KBM-7 (cell line): Measurements from ENCODE around the gene COX6A1.

ENCODE experiments used
- DNase-seq: peaks from one replicate; pipeline ENCODE4 v3.0.0-alpha.2; 2015
- in situ Hi-C: fragments of 300-500 bp; cut with MboI; formaldehyde crosslinking; loops from 2 replicates; pipeline ENCODE4 v1.14.3; 2020; ENCODE audit warnings: low sequenced_read_pairs, low pct_unique_long_range_greater_than_20kb, mixed read lengths

COX6A1 gene

DNA sequence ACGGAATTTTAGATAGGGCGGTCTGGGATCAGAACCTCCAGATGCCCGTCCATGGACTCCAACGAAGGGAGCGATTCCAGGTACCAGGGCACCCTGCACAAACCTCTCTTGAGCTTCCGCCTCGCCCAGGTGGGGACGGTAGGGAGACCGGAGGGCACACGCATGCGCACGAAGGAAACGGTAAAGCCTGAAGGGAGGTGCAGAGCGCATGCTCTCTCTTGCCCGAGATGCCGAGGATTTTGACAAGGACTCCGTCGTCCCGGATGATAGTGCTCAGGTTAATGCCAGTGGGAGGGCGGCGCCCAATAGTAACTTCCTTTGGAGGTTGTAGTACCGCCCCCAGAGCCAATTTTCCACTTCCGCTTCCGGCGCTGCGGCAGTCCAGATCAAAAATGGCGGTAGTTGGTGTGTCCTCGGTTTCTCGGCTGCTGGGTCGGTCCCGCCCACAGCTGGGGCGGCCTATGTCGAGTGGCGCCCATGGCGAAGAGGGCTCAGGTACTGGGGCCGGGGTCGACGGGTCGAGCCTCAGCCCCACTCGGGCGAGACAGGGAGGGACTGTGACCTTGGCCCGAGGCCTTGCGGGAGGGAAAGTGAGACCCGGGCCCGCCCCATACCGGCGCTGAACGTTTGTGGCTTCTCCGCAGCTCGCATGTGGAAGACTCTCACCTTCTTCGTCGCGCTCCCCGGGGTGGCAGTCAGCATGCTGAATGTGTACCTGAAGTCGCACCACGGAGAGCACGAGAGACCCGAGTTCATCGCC is at the start of gene COX6A1:
Gene COX6A1, plus strand, starts transcription at position 379 of the 760 bp plus-strand sequence. Its CDS starts 14 bp downstream, at position 393.
- in situ Hi-C loops: no loop called here
- DNase-seq: peak; percentile 96

- in situ Hi-C loops: no loop called here
- DNase-seq: no peak
Measured at GRCh38 chr12:120388691-120389481, 49.0 kb upstream of the COX6A1 start.

- in situ Hi-C loops: no loop called here
- DNase-seq: no peak
Measured at GRCh38 chr12:120390540-120391120, 47.3 kb upstream of the COX6A1 start.

GRCh38 chr12:120394483-120395367 is 43.2 kb upstream of the COX6A1 start:
- no peak for DNase-seq
- in situ Hi-C loops: no loop called here

GRCh38 chr12:120397824-120398540 is 39.9 kb upstream of the COX6A1 start:
- in situ Hi-C loops: no loop called here
- no peak for DNase-seq

DNA sequence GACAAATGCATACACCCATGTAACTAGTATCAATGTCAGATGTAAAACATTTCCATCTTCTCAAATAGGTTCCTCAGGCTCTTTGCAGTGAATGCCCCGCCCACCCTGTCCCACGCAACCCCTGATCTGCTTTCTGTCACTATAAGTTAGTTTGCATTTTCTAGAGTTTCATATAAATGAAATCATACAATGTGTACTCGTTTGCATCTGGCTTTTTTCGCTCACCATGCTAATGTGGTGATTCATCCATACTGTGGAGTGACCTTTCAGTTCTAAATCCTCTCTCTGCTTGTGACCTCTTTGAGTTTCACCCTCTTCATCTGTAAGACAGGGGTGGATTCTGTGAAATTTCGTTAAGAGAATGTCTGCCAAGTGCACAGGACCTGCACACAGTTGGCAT is 38.4 kb upstream of the COX6A1 start:
- in situ Hi-C loops: no loop called here
- no peak for DNase-seq

GRCh38 chr12:120402217-120402616 is 35.7 kb upstream of the COX6A1 start:
- no peak for DNase-seq
- in situ Hi-C loops: no loop called here

GRCh38 chr12:120403869-120404268 is 34.0 kb upstream of the COX6A1 start:
- DNase-seq: no peak
- in situ Hi-C loops: no loop called here

- no peak for DNase-seq
- in situ Hi-C loops: no loop called here
Measured at GRCh38 chr12:120404271-120404670, 33.6 kb upstream of the COX6A1 start.

GRCh38 chr12:120406069-120406468 is 31.8 kb upstream of the COX6A1 start:
- in situ Hi-C loops: no loop called here
- DNase-seq: no peak

DNA sequence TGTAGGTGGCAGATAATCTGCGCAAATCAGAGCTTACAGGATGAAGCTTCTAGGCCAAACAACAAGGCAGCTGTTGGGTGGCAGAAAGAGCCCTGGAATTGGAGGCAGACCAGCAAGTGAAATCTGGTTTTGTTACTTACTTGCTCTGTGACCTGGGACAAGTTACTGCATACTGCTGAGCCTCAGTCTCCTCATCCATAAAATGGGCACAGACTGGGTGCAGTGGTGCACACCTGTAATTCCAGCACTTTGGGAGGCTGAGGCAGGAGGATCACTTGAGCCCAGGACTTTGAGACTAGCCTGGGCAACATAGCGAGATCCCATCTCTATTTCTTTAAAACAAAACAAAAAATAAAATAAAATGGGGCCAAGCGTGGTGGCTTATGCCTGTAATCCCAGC is 31.4 kb upstream of the COX6A1 start:
- DNase-seq: no peak
- in situ Hi-C loops: no loop called here

- in situ Hi-C loops: no loop called here
- no peak for DNase-seq
Measured at GRCh38 chr12:120408771-120409170, 29.1 kb upstream of the COX6A1 start.

- in situ Hi-C loops: no loop called here
- DNase-seq: no peak
Measured at GRCh38 chr12:120412421-120412820, 25.5 kb upstream of the COX6A1 start.

DNA sequence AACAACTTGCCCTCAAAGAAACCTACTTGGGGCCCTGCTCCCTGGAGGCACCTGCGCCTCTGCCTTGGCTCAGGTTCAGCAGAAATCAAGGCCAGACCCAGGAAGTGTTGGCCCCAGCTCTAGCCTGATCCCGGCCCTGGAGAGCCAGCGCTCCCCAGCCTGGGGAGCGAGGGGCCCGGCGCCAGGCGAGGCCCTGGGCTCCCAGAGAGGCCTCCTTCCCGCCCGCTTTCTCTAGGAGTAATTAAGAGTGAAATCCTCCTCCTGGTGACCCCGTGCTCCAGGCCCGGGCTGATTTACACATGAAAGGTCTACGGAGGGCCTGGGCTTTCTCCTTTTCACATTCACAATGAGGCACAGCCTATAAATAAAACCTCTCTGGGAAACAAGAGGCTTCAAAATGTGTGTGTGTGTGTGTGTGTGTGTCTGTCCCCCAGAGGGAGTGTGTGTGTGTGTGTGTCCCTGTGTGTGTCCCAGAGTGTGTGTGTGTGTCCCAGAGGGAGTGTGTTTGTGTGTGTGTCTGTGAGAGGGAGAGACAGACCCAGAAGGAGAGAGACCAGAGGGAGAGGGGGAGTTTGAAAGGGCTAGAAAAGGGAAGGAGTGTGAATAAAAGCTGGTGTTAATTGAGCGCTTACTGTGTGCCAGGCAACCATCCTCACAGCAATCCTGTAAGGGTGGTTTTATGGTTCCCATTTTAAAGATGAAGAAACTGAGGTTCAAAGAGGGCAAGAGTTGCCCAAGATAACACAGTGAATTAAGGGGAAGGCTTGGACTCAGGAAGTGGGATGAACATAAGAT is 23.8 kb upstream of the COX6A1 start:
- in situ Hi-C loops: no loop called here
- no peak for DNase-seq

- DNase-seq: no peak
- in situ Hi-C loops: no loop called here
Measured at GRCh38 chr12:120416490-120417216, 21.3 kb upstream of the COX6A1 start.

GRCh38 chr12:120417917-120418580 is 19.9 kb upstream of the COX6A1 start:
- no peak for DNase-seq
- in situ Hi-C loops: no loop called here

DNA sequence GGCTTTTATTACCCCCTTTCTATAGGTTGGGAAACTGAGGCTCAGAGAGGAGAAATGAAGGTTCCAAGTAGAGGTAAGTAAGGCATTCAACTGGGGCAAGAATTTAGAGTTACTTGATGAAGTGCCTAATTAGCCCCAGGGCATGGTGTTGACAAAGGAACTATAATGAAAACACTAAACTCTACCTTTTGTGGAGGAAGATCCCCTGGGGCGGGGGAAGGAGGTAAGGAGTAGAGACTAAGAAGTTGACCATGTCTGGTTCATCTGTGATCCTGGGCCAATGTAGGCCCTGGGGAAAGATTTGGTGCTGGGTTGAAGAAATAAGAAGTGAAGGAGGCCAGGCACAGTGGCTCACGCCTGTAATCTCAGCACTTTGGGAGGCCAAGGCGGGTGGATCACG is 16.2 kb upstream of the COX6A1 start:
- in situ Hi-C loops: loop anchor here (10.0 kb wide), 1 partner anchor 67 kb away; no protein-coding TSS in a partner anchor

More for the DNA sequence above, 16.2 kb upstream of the COX6A1 start:
- no peak for DNase-seq
